Fibroblast of pulmonary artery (primary cell): ENCODE results near the gene TCF7L2.

ENCODE experiments used
- DNase-seq: peaks from one replicate; pipeline ENCODE4 v3.0.0-alpha.2; 2010; ENCODE audit warnings: low read depth
- H3K4me3 ChIP-seq: replicated peaks from 2 replicates; pipeline ENCODE4 v1.5.1; 2011; ENCODE audit warnings: low read depth, mild to moderate bottlenecking, control low read depth, low read length, moderate library complexity
- TF ChIP-seq, protein P1 (sequence below): IDR thresholded peaks from 2 replicates; pipeline ENCODE4 v1.5.1; 2011; ENCODE audit warnings: mild to moderate bottlenecking, control low read depth, low read length, inconsistent platforms; ENCODE audit errors: missing control alignments

TCF7L2 gene

DNA sequence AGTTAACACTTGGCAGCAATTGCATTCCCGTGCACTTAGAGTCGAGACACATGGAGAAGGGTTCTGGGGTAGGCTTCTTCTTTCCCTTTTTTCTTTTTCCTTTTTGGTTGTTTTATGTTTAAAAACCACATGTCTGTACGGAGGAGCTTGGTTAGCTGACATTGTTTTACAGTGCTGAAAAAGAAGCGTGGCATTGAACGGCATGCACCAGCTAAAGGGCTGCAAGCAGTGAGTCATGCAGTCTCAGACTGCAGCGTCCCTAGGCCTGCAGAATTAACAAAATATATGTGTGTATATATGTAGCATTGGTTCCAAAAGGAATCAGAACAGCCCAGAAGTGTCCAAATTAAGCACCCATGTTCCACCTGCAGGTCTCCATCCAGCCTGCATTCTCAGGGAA, 211.0 kb downstream of the TCF7L2 start:
- no peak for DNase-seq
- H3K4me3 ChIP-seq = no peak overlapping the region
- TF ChIP-seq, protein P1, sequence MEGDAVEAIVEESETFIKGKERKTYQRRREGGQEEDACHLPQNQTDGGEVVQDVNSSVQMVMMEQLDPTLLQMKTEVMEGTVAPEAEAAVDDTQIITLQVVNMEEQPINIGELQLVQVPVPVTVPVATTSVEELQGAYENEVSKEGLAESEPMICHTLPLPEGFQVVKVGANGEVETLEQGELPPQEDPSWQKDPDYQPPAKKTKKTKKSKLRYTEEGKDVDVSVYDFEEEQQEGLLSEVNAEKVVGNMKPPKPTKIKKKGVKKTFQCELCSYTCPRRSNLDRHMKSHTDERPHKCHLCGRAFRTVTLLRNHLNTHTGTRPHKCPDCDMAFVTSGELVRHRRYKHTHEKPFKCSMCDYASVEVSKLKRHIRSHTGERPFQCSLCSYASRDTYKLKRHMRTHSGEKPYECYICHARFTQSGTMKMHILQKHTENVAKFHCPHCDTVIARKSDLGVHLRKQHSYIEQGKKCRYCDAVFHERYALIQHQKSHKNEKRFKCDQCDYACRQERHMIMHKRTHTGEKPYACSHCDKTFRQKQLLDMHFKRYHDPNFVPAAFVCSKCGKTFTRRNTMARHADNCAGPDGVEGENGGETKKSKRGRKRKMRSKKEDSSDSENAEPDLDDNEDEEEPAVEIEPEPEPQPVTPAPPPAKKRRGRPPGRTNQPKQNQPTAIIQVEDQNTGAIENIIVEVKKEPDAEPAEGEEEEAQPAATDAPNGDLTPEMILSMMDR = no peak

- TF ChIP-seq, protein P1 = no peak
- no peak overlapping the region for H3K4me3 ChIP-seq
Measured at GRCh38 chr10:113162960-113163359, 212.9 kb downstream of the TCF7L2 start.

GRCh38 chr10:113165673-113166072, 215.6 kb downstream of the TCF7L2 start:
- DNase-seq = no peak
- no peak overlapping the region for H3K4me3 ChIP-seq
- TF ChIP-seq, protein P1 = no peak

More at GRCh38 chr10:113162960-113163359, 212.9 kb downstream of the TCF7L2 start:
- DNase-seq = no peak

GRCh38 chr10:113167702-113168101, 217.7 kb downstream of the TCF7L2 start:
- no peak for DNase-seq
- no peak overlapping the region for H3K4me3 ChIP-seq
- TF ChIP-seq, protein P1 = no peak

- no peak for DNase-seq
- TF ChIP-seq, protein P1 = no peak
- H3K4me3 ChIP-seq = no peak overlapping the region
Measured at GRCh38 chr10:113168584-113168983, 218.5 kb downstream of the TCF7L2 start.

DNA sequence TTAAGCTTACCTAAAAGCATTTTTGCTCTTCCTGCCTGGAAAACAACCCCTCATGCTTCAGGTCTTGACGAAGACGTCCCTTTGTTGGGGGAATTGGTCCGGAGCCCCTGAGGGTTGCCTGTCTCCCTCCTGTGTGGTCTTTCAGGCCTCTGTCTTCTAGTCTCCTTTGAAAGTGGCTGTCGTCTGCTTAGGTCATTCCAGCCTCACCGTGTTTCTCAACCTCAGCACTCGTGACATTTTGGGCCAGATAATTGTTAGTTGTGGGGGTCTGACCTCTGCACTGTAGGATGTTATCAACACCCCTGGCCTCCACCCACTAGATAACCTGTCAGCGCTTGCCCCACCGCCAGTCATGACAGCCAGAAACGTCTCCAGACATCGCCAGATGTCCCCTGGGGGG, 219.1 kb downstream of the TCF7L2 start:
- TF ChIP-seq, protein P1 = no peak
- no peak overlapping the region for H3K4me3 ChIP-seq
- no peak for DNase-seq

GRCh38 chr10:113169853-113170460, 219.9 kb downstream of the TCF7L2 start:
- DNase-seq = no peak
- no peak overlapping the region for H3K4me3 ChIP-seq
- TF ChIP-seq, protein P1 = no peak
